ENCODE data around the gene BCL7A.

BCL7A gene

DNA sequence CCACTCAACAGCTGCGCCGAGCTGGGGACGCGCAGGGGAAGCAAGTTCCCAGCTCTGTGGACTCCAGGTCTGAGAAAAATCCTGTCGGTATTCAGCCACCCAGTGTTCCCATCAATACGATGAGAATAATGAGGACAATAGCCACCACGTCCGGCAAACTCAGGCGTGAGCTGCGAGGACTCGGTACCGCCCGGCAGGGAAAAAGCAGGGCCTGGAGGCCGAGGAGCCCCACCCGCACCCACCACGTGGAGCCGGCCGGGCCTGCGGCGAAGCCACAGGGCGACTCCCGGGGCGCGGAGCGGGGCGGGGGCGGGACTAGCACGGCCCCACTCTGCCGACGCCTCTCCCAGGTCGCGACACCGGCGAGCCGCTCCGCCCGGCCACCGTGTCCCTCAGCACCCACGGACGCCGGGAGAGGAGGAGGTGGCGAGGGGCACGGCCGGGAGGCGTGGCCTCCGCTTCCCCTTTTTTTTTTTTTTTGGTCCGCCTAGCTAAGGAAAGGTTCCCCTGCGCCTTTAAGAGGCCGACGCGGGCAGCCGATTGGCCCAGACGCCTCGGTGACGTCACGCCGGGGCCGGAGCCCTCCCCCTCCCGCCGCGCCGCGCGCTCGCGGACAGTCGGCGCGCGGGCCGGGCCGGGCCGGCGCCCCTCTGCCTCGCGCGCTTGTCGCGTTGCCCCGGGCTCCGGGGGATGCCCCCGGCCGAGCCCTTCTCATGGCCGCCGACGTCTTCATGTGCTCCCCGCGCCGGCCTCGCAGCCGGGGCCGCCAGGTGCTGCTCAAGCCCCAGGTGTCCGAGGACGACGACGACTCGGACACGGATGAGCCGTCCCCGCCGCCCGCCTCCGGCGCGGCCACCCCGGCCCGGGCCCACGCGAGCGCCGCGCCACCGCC is 56.7 kb downstream of the BCL7A start, which contains the start of gene MLXIP:
Gene MLXIP (plus strand): TSS at position 616 of the 892 bp plus-strand sequence. CDS start 98 bp downstream, at position 714.
- peak; percentile 80 for DNase-seq (ENCODE audit: low read depth)

- DNase-seq (ENCODE audit: low read depth), result no peak
Observed at GRCh38 chr12:122079033-122079531, 57.4 kb downstream of the BCL7A start.

GRCh38 chr12:122079532-122080081 is 57.9 kb downstream of the BCL7A start:
- no peak for DNase-seq (ENCODE audit: low read depth)

DNA sequence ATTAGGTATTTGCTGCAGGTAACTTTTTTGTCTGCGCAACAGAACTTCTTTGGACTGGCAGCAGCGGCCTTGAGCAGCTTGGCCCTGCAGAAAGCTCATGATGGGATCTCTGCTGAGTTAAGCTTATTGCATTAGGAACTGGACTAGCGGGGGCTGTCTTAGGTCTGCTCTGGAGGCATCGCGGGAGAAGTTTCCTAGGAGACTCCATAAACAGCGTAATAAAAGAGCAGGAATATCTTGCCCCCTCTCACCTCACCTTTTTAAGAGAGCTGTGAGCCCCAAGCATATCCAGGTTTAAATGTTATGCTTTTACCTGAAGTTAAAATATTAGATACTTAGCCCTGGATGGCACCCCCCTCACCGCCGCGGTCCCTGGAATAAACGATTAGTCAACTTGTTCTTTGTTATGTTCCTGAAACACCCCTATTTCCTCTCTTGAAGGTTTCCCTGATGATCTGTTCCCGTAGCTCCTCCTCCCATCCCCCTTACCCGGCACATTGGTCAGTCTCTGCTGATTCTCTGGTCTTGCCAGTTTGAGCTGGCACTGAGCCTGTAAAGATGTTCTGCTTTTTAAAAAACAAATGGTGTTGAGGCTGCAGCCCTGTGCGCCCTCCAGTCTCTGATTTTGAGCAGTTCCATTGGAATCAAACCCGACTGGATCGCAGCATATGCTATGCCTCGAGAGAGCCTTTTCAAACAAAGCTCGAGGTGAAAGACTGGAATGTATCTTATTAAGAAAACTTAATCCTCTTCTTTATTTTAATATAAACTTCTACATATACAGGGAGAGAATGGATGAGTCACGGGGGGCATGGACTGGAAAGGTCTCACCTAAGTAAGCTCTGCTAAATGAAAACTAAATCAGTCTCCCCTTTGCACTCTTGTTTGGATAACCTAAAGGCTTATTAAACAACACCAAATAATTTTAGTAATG is 58.7 kb downstream of the BCL7A start:
- no peak for DNase-seq (ENCODE audit: low read depth)

DNA sequence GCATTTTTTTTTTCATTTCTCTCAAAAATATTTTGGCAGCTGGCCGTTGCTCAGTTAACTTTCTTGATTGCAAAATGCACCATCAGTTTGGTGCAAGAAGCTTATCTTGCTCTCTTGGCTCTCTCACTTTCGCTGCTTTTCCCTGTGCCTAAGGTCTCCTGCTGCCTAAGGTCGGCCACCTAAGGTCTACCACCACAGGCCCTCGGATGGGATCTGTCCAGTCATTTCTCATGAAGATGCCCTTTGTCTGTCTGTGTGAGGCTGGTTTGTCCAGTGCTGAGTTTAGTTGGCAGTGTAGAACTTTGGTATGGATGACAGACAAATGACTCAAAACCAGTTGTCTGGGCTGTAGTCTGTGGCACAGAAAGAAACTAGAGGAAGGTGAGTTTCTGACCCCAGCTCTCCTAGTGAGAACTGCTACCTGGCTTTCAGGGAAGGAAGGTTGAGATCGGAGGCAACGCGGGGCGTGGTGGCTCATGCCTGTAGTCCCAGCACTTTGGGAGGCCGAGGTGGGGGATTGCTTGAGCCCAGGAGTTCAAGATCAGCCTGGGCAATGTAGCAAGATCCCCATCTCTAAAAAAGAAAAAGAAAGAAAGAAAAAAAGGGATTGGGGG is 59.5 kb downstream of the BCL7A start:
- DNase-seq (ENCODE audit: low read depth), result no peak

- no peak for DNase-seq (ENCODE audit: low read depth)
Observed at GRCh38 chr12:122081697-122082221, 60.1 kb downstream of the BCL7A start.

DNA sequence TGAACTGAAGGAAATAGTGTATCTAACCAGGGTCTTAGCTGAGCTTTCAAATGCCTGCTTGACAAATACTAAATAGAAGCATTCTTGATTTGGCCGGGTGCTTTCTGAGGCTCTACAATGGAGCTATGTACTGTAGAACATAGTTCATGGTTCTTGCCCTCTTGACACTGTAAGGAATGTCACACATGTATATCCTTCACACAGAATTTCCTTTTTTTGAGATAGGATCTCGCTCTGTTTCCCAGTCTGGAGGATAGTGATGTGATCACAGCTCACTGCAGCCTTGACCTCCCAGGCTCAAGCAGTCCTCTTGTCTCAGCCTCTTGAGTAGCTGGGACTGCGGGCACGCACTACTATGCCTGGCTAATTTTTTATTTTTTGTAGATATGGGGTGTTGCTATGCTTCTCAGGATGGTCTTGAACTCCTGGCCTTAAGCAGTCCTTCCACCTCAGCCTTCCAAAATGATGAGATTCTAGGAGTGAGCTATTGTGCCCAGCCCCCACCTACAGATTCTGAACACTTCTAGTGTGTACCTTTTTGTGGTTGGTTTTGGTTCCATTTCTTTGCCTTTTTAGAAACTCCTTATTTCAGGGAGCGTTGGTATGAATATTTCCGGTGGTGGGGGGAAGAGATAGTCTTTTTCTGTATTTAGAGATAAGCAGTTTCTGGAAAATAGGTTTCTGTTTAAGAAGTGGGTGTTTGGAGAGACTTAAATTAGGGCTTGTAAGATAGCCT is 61.1 kb downstream of the BCL7A start:
- DNase-seq (ENCODE audit: low read depth), result no peak

- DNase-seq (ENCODE audit: low read depth), result no peak
Observed at GRCh38 chr12:122084857-122085405, 63.2 kb downstream of the BCL7A start.

DNA sequence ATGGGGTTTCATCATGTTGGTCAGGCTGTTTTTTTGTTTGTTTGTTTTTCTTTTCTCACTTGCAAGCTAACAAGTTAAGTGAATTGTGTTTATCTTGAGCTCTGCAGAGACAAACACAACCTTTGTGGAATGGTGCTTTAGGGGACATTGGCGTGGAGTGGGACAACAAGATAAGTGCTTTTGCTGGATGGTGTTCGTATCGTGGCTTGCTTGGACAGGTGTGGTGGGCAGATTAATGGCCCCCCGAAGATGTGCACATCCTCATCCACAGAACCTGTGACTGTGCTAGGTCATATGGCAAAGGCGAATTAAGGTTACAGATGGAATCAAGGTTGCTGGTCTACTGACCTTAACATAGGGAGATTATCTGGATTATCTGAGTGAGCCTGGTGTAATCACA is 63.9 kb downstream of the BCL7A start:
- no peak for DNase-seq (ENCODE audit: low read depth)

- DNase-seq (ENCODE audit: low read depth), result no peak
Observed at GRCh38 chr12:122086116-122086515, 64.4 kb downstream of the BCL7A start.

- DNase-seq (ENCODE audit: low read depth), result no peak
Observed at GRCh38 chr12:122086641-122087285, 65.1 kb downstream of the BCL7A start.

- DNase-seq (ENCODE audit: low read depth), result no peak
Observed at GRCh38 chr12:122087431-122088178, 65.9 kb downstream of the BCL7A start.

GRCh38 chr12:122088179-122088810 is 66.6 kb downstream of the BCL7A start:
- no peak for DNase-seq (ENCODE audit: low read depth)

GRCh38 chr12:122089077-122089476 is 67.4 kb downstream of the BCL7A start:
- DNase-seq (ENCODE audit: low read depth), result no peak

DNA sequence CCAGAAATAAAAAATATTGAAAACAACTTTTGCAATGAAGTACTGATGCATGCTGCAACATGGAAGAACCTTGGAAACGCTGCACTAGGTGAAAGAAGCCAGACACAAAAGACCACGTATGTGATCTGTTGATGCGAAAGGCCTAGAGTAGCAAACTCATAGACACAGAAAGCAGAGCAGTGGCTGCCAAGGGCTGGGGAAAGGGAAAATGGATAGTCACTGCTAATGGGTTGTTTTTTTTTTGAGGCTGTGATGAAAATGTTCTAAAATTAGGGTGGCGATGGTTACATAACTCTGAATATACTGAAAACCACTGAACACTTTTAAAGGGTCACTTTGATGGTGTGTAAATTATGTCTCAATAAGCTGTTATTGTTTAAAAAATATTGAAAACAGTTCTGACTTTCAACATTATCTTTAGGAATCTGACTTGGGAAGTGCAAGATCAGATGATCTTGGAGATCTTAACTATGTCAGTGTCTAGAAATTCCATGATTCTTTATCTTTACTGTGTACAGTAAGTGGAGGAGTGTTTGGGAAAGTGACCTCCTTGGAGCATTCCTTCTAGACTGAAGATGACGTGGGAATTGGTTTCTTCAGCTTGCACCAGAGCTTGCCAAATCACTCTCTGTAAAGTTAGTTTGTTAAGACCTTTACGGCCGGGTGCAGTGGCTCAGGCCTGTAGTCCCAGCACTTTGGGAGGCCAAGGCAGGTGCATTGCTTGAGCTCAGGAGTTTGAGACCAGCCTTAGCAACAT is 69.3 kb downstream of the BCL7A start:
- no peak for DNase-seq (ENCODE audit: low read depth)

DNA sequence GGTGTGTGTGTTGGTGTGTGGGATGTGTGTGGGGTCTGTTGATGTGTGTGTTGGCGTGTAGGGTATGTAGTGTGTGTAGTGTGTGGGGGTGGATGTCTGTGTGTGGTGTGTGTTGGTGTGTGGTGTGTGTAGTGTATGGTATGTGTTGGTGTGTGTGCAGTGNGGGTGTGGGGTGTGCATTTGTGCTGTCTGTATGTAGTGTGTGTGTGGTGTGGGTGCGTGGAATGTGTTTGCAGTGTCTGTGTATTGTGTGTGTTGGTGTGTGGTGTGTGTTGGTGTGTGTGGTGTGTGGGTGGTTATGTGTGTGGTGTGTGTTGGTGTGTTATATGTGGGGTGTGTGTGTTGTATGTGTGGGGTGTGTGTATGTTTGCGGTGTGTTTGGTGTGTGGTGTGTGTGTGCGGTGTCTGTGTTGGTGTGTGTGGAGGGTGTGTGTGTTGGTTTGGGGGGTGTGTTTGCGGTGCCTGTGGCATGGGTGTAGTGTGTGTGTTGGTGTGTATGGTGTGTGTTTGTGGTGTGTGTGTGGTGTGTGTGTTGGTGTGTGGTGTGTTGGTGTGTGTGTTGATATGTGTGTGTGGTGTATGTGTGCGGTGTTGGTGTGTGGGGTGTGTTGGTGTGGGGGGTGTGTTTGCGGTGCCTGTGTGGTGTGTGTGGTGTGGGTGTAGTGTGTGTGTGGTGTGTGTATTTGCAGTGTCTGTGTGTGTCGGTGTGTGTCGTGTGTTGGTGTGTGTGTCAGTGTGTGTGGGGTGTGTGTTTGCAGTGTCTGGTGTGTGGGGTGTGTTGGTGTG is 71.6 kb downstream of the BCL7A start:
- no peak for DNase-seq (ENCODE audit: low read depth)

- no peak for DNase-seq (ENCODE audit: low read depth)
Observed at GRCh38 chr12:122094137-122094734, 72.6 kb downstream of the BCL7A start.
